Small intestine (tissue), 7 donors: ENCODE measurements around the gene TOMM7. TPM values are rescaled to one million over a fixed set of nuclear protein-coding genes. Genes with fewer than 3 reads are reported as not detected.
"Not testable (repeated sequence)": the region's sequence is repeated elsewhere in the genome, so short reads cannot be mapped to it uniquely, and the experiment has no call there.

Source experiments
- DNase-seq, 2 donors: peaks; one replicate each; pipeline versions ENCODE4 v3.0.0 to v3.0.0-alpha.2; 2013
- FAIRE-seq: peaks from 2 replicates; lab custom pipeline; 2012; peaks lifted over from hg19 to GRCh38; lab: Jason Lieb, UNC
- H3K27ac ChIP-seq, 3 donors: one replicate each; pipeline ENCODE4 v1.5.1; 2013; ENCODE audit warnings: low read length in 2 of 3, mild to moderate bottlenecking in 2 of 3, control low read depth in 1 of 3, inconsistent platforms in 1 of 3, low read depth in 1 of 3, moderate library complexity in 1 of 3
- H3K27me3 ChIP-seq, 3 donors: one replicate each; pipeline ENCODE4 v1.6.1; 2013; ENCODE audit warnings: low read length in 3 of 3, inconsistent platforms in 1 of 3; ENCODE audit not compliant: control insufficient read depth in 3 of 3, insufficient read depth in 3 of 3
- H3K36me3 ChIP-seq, 3 donors: one replicate each; pipeline ENCODE4 v1.6.1; 2013; ENCODE audit warnings: low read length in 3 of 3, inconsistent platforms in 1 of 3, low read depth in 1 of 3, mild to moderate bottlenecking in 1 of 3, moderate library complexity in 1 of 3; ENCODE audit not compliant: control insufficient read depth in 3 of 3, insufficient read depth in 2 of 3
- H3K4me1 ChIP-seq, 3 donors: one replicate each; pipeline ENCODE4 v1.6.1; 2013; ENCODE audit warnings: low read length in 2 of 3, inconsistent platforms in 1 of 3, low read depth in 1 of 3, mild to moderate bottlenecking in 1 of 3, moderate library complexity in 1 of 3; ENCODE audit not compliant: control insufficient read depth in 3 of 3, insufficient read depth in 2 of 3
- H3K4me3 ChIP-seq, 3 donors: one replicate each; pipeline ENCODE4 v1.5.1; 2013; ENCODE audit warnings: low read length in 3 of 3, control low read depth in 1 of 3, inconsistent platforms in 1 of 3, low read depth in 1 of 3, mild to moderate bottlenecking in 1 of 3, moderate library complexity in 1 of 3
- H3K9me3 ChIP-seq, 2 donors: one replicate each; pipeline ENCODE4 v1.6.1; 2013; ENCODE audit warnings: low read depth in 1 of 2, low read length in 1 of 2; ENCODE audit not compliant: control insufficient read depth in 2 of 2, insufficient read depth in 1 of 2
- WGBS, 3 donors: extraction: QIAGEN DNeasy Blood & Tissue Kit; methylation state at CpG; one replicate each; pipeline ENCODE4 v1.1.7; 2013; 5-methylcytosine and 5-hydroxymethylcytosine counted together
- polyA plus RNA-seq, 4 donors: library from polyadenylated mRNA; stranded (reverse) in 3 of 4; unstranded in 1 of 4; fragments of 200-250 nt in 3 of 4; fragments of 120-200 nt in 1 of 4; gene quantifications; one replicate each; pipeline versions ENCODE4 v1.2.1 to v1.2.3, GENCODE V29; 2013
- donor health status: healthy with polysubstance abuse.
- donor health status: control.
- donor health status: control.
- donor health status: Bipolar disorder and iron deficiency.
- donor health status: healthy.

The TOMM7 gene
- polyA plus RNA-seq, 4 donors: 270 to 556 (median 390) TPM

DNA sequence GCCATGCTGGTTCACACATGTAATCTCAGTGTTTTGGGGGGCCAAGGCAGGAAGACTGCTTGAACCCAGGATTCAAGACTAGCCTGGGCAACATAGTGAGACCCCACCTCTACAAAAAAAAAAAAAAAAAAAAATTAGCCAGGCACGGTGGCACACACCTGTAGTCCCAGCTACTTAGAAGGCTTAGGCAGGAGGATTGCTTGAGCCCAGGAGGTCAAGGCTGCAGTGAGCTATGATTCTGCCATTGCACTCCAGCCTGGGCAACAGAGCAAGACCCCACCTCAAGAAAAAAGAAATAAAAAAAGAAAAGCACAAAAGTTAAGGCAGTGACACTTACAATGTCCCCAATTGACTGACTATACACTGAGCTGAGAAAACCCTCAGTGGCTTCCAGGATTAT lies 27.7 kb upstream of the TOMM7 start:
- DNase-seq, H3K4me3 ChIP-seq, FAIRE-seq, H3K27ac ChIP-seq, H3K9me3 ChIP-seq, H3K27me3 ChIP-seq, H3K4me1 ChIP-seq, H3K36me3 ChIP-seq: not testable (repeated sequence)
- WGBS, 3 donors: 95 to 100% (median 100%) methylated on average over 1 of the region's 1 CpG

DNA sequence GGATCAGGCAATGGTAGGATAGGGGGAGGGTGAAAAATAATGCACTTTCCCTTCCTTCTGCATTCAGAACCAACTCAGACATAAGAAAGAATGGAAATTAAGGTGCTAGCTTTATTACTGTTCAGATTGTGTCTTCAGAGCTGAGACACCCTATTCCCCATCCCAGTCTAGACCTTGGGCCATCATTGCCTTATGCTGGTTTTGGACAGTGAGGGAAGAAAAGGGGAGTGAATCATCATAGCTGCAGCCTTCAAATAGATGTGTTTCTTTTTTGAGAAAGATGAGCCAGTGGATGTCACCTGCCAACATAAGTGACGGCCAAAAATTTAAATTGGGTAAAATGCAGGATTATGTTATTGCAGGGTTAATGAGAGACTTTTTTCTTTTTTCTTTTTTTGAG lies 27.0 kb upstream of the TOMM7 start:
- H3K36me3 ChIP-seq: no peaks in the 10 kb centered on the region
- FAIRE-seq (no peak), DNase-seq (no peak)
- H3K4me1 ChIP-seq: peaks cover 0 to 4% (median 0%) of the 10 kb centered on the region in 3 donors
- 94 to 98% (median 94%) methylated on average over 1 of the region's 1 CpG for WGBS, 3 donors
- H3K9me3 ChIP-seq: no peaks in the 10 kb centered on the region
- no peaks in the 10 kb centered on the region for H3K27me3 ChIP-seq
- H3K4me3 ChIP-seq: no peak overlapping the region
- no peak overlapping the region for H3K27ac ChIP-seq

DNA sequence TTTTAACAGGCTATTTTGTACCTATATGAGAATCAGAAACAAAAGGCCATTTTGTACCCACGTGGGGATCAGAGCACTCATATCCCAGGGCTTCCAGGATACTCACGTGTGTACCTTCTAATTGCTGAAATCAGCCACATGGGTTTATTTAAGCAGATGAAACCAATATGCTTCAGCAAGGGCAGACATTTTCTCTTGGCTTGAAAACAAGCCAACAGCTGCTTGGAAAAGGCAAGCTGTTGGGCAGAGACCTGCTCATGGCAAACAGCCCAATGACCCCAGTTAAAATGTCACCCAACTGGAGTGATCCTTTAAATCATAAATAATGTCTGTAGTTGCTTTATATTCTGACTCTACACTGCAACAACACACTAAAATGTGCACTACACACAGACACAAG lies 26.5 kb upstream of the TOMM7 start:
- 15 to 35% (median 26%) methylated on average over 2 of the region's 2 CpGs for WGBS, 3 donors
- no peak for DNase-seq
- peaks cover 0 to 4% (median 0%) of the 10 kb centered on the region in 3 donors for H3K4me1 ChIP-seq
- FAIRE-seq: no peak
- no peaks in the 10 kb centered on the region for H3K9me3 ChIP-seq
- no peaks in the 10 kb centered on the region for H3K36me3 ChIP-seq
- no peak overlapping the region for H3K27ac ChIP-seq
- no peaks in the 10 kb centered on the region for H3K27me3 ChIP-seq
- H3K4me3 ChIP-seq: no peak overlapping the region

DNA sequence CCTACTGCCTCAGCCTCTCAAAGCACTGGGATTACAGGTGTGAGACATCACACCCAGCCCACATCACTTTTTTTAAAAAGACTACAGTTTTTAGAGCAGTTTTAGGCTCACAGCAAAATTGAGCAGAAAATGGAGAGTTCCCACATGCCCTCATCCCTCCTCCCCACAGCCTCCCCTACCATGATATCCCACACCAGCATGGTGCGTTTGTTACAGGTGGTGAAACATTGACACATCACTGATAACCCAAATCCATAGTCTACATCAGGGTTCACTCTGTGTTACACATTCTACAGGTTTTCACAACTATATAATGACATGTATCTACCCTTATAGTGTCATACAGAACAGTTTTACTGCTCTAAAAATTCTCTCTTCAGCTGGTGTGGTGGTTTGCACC lies 24.3 kb upstream of the TOMM7 start:
- FAIRE-seq: no peak
- no peaks in the 10 kb centered on the region for H3K9me3 ChIP-seq
- no peak for DNase-seq
- WGBS, 3 donors: 27 to 90% (median 70%) methylated on average over 1 of the region's 1 CpG
- H3K27me3 ChIP-seq: no peaks in the 10 kb centered on the region
- no peak overlapping the region for H3K4me3 ChIP-seq
- no peaks in the 10 kb centered on the region for H3K36me3 ChIP-seq
- no peak overlapping the region for H3K27ac ChIP-seq
- H3K4me1 ChIP-seq: peaks cover 0 to 12% (median 0%) of the 10 kb centered on the region in 3 donors

DNA sequence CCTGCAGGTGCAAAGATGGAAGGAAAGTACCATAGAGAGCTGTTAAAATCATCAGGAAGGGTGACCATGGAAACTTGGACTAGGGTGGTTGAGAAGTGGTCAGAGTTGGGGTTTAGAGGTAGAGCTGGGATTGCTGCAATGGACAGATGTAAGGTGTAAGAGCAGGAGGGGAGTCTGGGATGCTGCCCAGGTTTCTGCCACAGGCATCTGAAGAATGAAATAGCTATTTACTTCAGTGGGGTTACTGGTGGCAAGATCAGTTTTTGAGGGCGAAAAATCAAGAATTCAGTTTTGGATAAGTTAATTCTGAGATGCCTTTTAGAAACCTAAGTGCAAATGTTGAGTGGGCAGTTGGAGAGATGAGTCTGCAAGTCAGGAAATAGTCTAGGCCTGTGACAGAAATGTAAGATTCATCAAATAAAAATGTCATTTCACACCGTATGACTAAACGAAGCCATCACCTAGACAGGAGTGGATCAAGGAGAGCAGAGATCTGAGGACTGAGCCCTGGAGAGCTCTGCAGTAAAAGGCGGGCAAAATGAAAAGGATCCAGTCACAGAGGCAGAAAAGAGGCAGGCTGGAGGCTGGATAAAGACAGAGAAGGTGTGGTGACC lies 22.7 kb upstream of the TOMM7 start:
- H3K36me3 ChIP-seq: no peaks in the 10 kb centered on the region
- H3K4me1 ChIP-seq: peaks cover 0 to 15% (median 0%) of the 10 kb centered on the region in 3 donors
- no peaks in the 10 kb centered on the region for H3K27me3 ChIP-seq
- no peaks in the 10 kb centered on the region for H3K9me3 ChIP-seq
- whole genome bisulfite sequencing, 3 donors: 92 to 95% (median 94%) methylated on average over 4 of the region's 4 CpGs
- no peak for DNase-seq
- no peak overlapping the region for H3K4me3 ChIP-seq
- FAIRE-seq: no peak
- no peak overlapping the region for H3K27ac ChIP-seq

DNA sequence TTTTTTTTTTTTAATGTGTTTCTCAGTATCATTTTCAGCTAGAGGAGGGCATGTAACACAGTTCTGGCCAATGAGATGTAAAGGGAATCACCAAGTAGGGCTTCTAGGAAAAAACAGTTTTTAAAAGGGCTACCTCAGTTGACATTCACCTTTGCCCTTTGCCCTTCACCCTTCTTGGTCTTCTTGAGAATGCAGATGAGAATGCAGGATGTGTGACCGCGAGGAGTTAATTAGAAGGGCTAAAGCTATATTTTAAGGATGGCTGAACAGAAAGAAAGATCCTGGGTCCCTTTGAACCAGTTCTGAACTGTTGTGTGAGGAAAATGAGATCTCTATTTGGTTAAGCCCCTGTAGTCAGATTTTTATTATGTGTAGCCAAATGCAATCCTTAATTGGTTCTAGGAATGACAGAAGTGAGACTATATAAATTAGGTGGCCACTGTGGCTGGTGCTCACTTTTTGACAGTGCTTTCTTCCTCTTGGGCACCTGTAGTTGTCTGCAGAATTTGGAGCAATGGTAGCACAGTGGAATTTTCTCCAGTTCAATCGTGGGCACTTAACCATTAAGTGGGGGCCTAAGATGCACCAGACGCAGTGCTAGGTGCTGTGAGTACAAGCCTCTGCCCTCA lies 21.1 kb upstream of the TOMM7 start:
- 70 to 83% (median 83%) methylated on average over 4 of the region's 4 CpGs for WGBS, 3 donors
- H3K27me3 ChIP-seq: no peaks in the 10 kb centered on the region
- no peak overlapping the region for H3K4me3 ChIP-seq
- H3K9me3 ChIP-seq: no peaks in the 10 kb centered on the region
- no peak overlapping the region for H3K27ac ChIP-seq
- H3K36me3 ChIP-seq: no peaks in the 10 kb centered on the region
- H3K4me1 ChIP-seq: peaks cover 0 to 15% (median 0%) of the 10 kb centered on the region in 3 donors
- FAIRE-seq (no peak), DNase-seq (no peak)

DNA sequence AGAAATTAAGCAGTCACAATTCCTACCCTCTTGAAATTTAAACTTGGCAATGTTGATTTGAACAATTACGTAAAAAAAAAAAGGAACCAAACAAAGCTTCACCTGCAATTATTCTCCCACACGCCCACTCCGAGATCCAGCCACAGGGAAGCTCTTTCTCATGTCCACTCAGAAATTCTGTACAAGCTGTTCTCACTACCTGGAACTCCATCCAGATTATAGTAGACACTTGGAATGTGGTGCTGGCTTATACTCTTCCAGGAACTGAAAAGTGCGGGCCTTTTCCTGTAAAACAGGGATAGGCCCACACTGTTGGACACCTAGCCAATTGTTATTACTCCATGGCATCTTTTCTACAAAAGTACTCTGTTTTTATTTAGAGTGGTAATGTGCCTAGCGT lies 20.3 kb upstream of the TOMM7 start:
- DNase-seq (no peak), FAIRE-seq (no peak)
- Histone ChIP-seq H3K27me3 (no peaks in the 10 kb centered on the region), H3K36me3 (no peaks in the 10 kb centered on the region), H3K4me3 (no peak overlapping the region), H3K4me1 (peaks cover 0 to 15% (median 0%) of the 10 kb centered on the region in 3 donors), H3K27ac (peak overlapping the region in 2 of 3 donors; percentile 12 to 28), H3K9me3 (no peaks in the 10 kb centered on the region)
- 49 to 65% (median 58%) methylated on average over 5 of the region's 5 CpGs for WGBS, 3 donors

DNA sequence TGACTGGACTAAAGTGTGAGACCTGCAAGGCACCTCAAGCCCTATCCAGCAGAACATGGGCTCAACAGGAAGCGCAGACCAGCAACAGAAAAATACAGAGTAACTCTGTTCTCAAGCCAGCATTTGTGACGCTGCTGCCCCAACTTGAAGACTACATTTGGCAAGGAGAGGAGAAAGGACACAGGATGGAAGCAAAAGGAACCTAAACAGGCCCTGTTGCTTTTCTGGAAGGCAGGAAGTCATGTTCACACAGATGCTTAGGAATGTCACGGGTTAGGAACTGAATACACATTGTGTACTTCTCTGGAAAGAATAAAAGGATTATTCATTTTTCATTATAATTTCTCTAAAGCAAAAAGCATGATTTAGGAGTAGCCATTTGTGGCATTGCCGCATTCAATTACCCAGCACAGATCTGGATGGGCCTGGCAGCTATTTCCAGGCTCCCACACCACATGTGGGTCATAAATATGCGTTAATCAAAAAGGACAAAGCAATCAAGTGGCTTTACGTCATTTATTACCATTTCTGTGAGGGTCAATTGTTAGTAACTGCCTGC lies 19.8 kb upstream of the TOMM7 start:
- FAIRE-seq: no peak

More for the DNA sequence above, 19.8 kb upstream of the TOMM7 start:
- no peaks in the 10 kb centered on the region for H3K9me3 ChIP-seq
- 36 to 55% (median 49%) methylated on average over 6 of the region's 6 CpGs for WGBS, 3 donors
- H3K4me1 ChIP-seq: peaks cover 0 to 15% (median 0%) of the 10 kb centered on the region in 3 donors
- H3K27ac ChIP-seq: peak overlapping the region in 2 of 3 donors; percentile 28 to 52
- no peaks in the 10 kb centered on the region for H3K36me3 ChIP-seq
- peak; percentile 42 to 60 for DNase-seq
- H3K27me3 ChIP-seq: no peaks in the 10 kb centered on the region
- H3K4me3 ChIP-seq: no peak overlapping the region
